Endothelial cell of umbilical vein (primary cell): Measurements from ENCODE around the gene FKBP14. TPM values are rescaled to one million over a fixed set of nuclear protein-coding genes. Genes with fewer than 3 reads are reported as not detected.
A peak's percentile ranks its signal among the peaks of the same experiment; 100 is the strongest.

Experiments
- BruUV-seq: library from RNA; stranded (reverse); fragments of 400-500 nt; replicated peaks from 2 replicates; lab custom pipeline; 2021; lab: Mats Ljungman, UMichigan
- CTCF ChIA-PET: fragments of 300-600, 350-600 bp; sonication (Branson Sonifier 250); formaldehyde crosslinking; loops from one replicate; lab custom pipeline; 2021; ENCODE audit warnings: antibody characterized with exemption, inconsistent platforms; lab: Charles Lee
- POLR2A ChIA-PET: fragments of 300-600, 350-600 bp; sonication (Branson Sonifier 250); formaldehyde crosslinking; loops from one replicate; lab custom pipeline; 2021; ENCODE audit warnings: antibody characterized with exemption, inconsistent platforms; lab: Charles Lee
- DNase-seq: peaks from one replicate; pipeline ENCODE4 v3.0.0-alpha.2; 2011; ENCODE audit warnings: low read depth, low spot score
- FAIRE-seq: peaks from 2 replicates; lab custom pipeline; 2011; peaks lifted over from hg19 to GRCh38; lab: Jason Lieb, UNC
- H2AFZ ChIP-seq: 2 replicates; pipeline ENCODE4 v1.6.0; 2012; ENCODE audit warnings: low read depth, low read length, control low read depth, inconsistent platforms
- H3K27ac ChIP-seq: 2 replicates; pipeline ENCODE4 v1.5.1; 2011; ENCODE audit warnings: low read depth, mild to moderate bottlenecking, control low read depth, low read length, moderate library complexity; ENCODE audit not compliant: insufficient read depth
- H3K27me3 ChIP-seq, 2 experiments: 2 replicates each; pipeline versions ENCODE4 v1.6.0 to v1.6.1; 2011; ENCODE audit warnings: low read length in 2 of 2, mixed read lengths in 1 of 2; ENCODE audit not compliant: control insufficient read depth in 2 of 2, insufficient read depth in 2 of 2
- H3K36me3 ChIP-seq, 2 experiments: 2 replicates in 1 of 2; 3 replicates in 1 of 2; pipeline ENCODE4 v1.5.1; 2011; ENCODE audit warnings: low read length in 2 of 2, mild to moderate bottlenecking in 1 of 2, moderate library complexity in 1 of 2; ENCODE audit not compliant: control insufficient read depth in 2 of 2, insufficient read depth in 2 of 2; ENCODE audit errors: extremely low read depth in 1 of 2
- H3K4me1 ChIP-seq: 3 replicates; pipeline ENCODE4 v1.5.1; 2011; ENCODE audit warnings: mild to moderate bottlenecking, low read length; ENCODE audit not compliant: control insufficient read depth, insufficient read depth; ENCODE audit errors: extremely low read depth
- H3K4me2 ChIP-seq: 2 replicates; pipeline ENCODE4 v1.6.1; 2011; ENCODE audit warnings: low read length, control low read depth, mixed read lengths; ENCODE audit not compliant: insufficient read depth
- H3K4me3 ChIP-seq, 3 experiments: fragments of 200-600 bp in 1 of 3; sonication (generic), shearing (Covaris generic) in 1 of 3; replicated peaks in 1 of 3; 2 replicates each; pipeline ENCODE4 v1.5.1; 2011 to 2016; ENCODE audit warnings: control low read depth in 3 of 3, low read length in 3 of 3, mild to moderate bottlenecking in 2 of 3, inconsistent platforms in 1 of 3, low read depth in 1 of 3, moderate library complexity in 1 of 3; ENCODE audit not compliant: insufficient read depth in 1 of 3
- H3K79me2 ChIP-seq: 2 replicates; pipeline ENCODE4 v1.6.0; 2012; ENCODE audit warnings: low read length, inconsistent platforms; ENCODE audit not compliant: control insufficient read depth, insufficient read depth
- H3K9ac ChIP-seq: replicated peaks from 2 replicates; pipeline ENCODE3; 2011; ENCODE audit warnings: low read length, control low read depth; ENCODE audit not compliant: insufficient read depth; ENCODE audit errors: extremely low read depth
- H3K9me1 ChIP-seq: replicated peaks from 3 replicates; pipeline ENCODE4 v1.6.0; 2011; ENCODE audit warnings: mild to moderate bottlenecking, low read length; ENCODE audit not compliant: control insufficient read depth, insufficient read depth; ENCODE audit errors: extremely low read depth
- H3K9me3 ChIP-seq: replicated peaks from 2 replicates; pipeline ENCODE4 v1.5.1; 2012; ENCODE audit warnings: low read length, inconsistent platforms; ENCODE audit not compliant: control insufficient read depth, insufficient read depth
- H4K20me1 ChIP-seq: replicated peaks from 2 replicates; pipeline ENCODE3; 2011; ENCODE audit warnings: mild to moderate bottlenecking, low read length; ENCODE audit not compliant: control insufficient read depth, insufficient read depth; ENCODE audit errors: extremely low read depth
- EZH2 ChIP-seq: IDR thresholded peaks from 2 replicates; pipeline ENCODE4 v1.6.1; 2012; ENCODE audit warnings: borderline replicate concordance, low read depth, mild to moderate bottlenecking, moderate library complexity, low read length, inconsistent platforms; ENCODE audit not compliant: severe bottlenecking
- FOS ChIP-seq: IDR thresholded peaks from 2 replicates; pipeline ENCODE4 v1.6.1; 2011; ENCODE audit warnings: mild to moderate bottlenecking, low read length, moderate library complexity, borderline replicate concordance; ENCODE audit not compliant: insufficient read depth
- GATA2 ChIP-seq: IDR thresholded peaks from 2 replicates; pipeline ENCODE4 v1.7.0; 2011; ENCODE audit warnings: low read depth, mild to moderate bottlenecking, moderate library complexity, mixed read lengths, low read length; ENCODE audit not compliant: insufficient read length, insufficient read depth
- JUN ChIP-seq: IDR thresholded peaks from 2 replicates; pipeline ENCODE4 v1.6.1; 2011; ENCODE audit warnings: borderline replicate concordance, low read depth; ENCODE audit not compliant: insufficient read length, insufficient read depth
- MAX ChIP-seq: IDR thresholded peaks from 2 replicates; pipeline ENCODE4 v1.6.1; 2011; ENCODE audit not compliant: insufficient read depth, insufficient read length
- MYC ChIP-seq: IDR thresholded peaks from one replicate; pipeline ENCODE4 v1.6.1; 2011; ENCODE audit warnings: mild to moderate bottlenecking, low read depth, low read length
- POLR2A ChIP-seq: IDR thresholded peaks from 2 replicates; pipeline ENCODE4 v1.6.1; 2012; ENCODE audit warnings: low read depth, mild to moderate bottlenecking, control low read depth, low read length
- POLR2AphosphoS5 ChIP-seq: IDR thresholded peaks from 2 replicates; pipeline ENCODE4 v1.6.1; 2012; ENCODE audit warnings: low read depth, mild to moderate bottlenecking, control low read depth, low read length, moderate library complexity; ENCODE audit not compliant: insufficient read depth
- dilution Hi-C: fragments of 300-500 bp; cut with MboI; formaldehyde crosslinking; loops from one replicate; pipeline ENCODE4 v1.15.0; 2019; ENCODE audit warnings: low sequenced_read_pairs; ENCODE audit not compliant: extremely low pct_ligation_motif_present
- intact Hi-C: fragments of 100-400 bp; cut with micrococcal nuclease; formaldehyde crosslinking; loops from one replicate; pipeline ENCODE4 v1.10.0; 2022
- polyA plus RNA-seq, 4 experiments: library from polyadenylated mRNA; depleted of rRNA in 3 of 4; stranded (reverse) in 3 of 4; unstranded in 1 of 4; fragments of >200 nt; gene quantifications; 2 replicates each; pipeline versions ENCODE4 v1.2.1 to v1.2.3, GENCODE V29; 2011 to 2012; ENCODE audit warnings: missing spikeins in 1 of 4
- total RNA-seq: library from RNA; stranded (reverse); gene quantifications from 2 replicates; pipeline ENCODE4 v1.2.3, GENCODE V29; 2021
- TF ChIP-seq, protein P1 (sequence below), 2 donors: IDR thresholded peaks; 1 replicate in 1 of 2; 2 replicates in 1 of 2; pipeline ENCODE4 v1.5.1; 2011; ENCODE audit warnings: low read length in 2 of 2, mild to moderate bottlenecking in 2 of 2, moderate library complexity in 2 of 2, control low read depth in 1 of 2, inconsistent platforms in 1 of 2, low read depth in 1 of 2; ENCODE audit not compliant: insufficient read depth in 1 of 2; ENCODE audit errors: extremely low read depth in 1 of 2

The FKBP14 gene
- total and polyA plus RNA-seq, 2 donors (not counting 3 experiments of a cell fraction or from before 2014, with no cell fraction given) = 9.8 to 37.4 TPM

DNA sequence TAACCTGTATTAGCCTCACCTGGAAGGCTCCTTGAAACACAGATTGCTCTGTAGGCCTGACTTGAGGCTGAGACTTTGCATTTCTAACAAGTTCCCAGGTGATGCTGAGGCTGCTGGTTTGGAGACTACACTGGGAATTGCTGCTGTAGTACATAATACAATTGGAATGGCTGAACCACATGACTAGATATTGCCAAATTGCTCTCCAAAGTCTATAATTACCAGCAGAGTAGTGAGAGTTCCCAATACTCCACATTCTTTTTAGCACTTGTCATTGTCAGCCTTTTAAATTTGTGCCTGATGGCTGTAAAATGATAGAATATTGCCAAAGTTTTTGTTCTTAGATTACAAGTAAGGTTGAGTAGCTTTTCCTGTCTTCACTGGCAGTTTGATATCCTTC, 41.6 kb upstream of the FKBP14 start:
- Histone ChIP-seq H3K4me3 (no peak overlapping the region), H3K9ac (no peak overlapping the region), H3K27me3 (no peaks in the 10 kb centered on the region), H3K9me1 (no peaks in the 10 kb centered on the region), H3K9me3 (no peaks in the 10 kb centered on the region), H3K36me3 (peaks cover 1 to 9% of the 10 kb centered on the region in 2 experiments), H3K79me2 (no peaks in the 10 kb centered on the region), H3K4me1 (no peaks in the 10 kb centered on the region), H3K4me2 (no peak overlapping the region), H3K27ac (no peak overlapping the region), H4K20me1 (no peaks in the 10 kb centered on the region), H2AFZ (no peak overlapping the region)
- TF ChIP-seq MAX (no peak), FOS (no peak), POLR2AphosphoS5 (no peak), GATA2 (no peak), JUN (no peak), MYC (no peak), POLR2A (no peak), EZH2 (no peak)
- TF ChIP-seq, protein P1, sequence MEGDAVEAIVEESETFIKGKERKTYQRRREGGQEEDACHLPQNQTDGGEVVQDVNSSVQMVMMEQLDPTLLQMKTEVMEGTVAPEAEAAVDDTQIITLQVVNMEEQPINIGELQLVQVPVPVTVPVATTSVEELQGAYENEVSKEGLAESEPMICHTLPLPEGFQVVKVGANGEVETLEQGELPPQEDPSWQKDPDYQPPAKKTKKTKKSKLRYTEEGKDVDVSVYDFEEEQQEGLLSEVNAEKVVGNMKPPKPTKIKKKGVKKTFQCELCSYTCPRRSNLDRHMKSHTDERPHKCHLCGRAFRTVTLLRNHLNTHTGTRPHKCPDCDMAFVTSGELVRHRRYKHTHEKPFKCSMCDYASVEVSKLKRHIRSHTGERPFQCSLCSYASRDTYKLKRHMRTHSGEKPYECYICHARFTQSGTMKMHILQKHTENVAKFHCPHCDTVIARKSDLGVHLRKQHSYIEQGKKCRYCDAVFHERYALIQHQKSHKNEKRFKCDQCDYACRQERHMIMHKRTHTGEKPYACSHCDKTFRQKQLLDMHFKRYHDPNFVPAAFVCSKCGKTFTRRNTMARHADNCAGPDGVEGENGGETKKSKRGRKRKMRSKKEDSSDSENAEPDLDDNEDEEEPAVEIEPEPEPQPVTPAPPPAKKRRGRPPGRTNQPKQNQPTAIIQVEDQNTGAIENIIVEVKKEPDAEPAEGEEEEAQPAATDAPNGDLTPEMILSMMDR (IDR thresholded peaks at IDR 0.05; ENCODE audit: extremely low read depth in 1 of 2, insufficient read depth in 1 of 2, low read depth in 1 of 2, low read length in 2 of 2) = no peak
- CTCF ChIA-PET = no interaction called here
- no peak for DNase-seq
- BruUV-seq = no TSS peak
- POLR2A ChIA-PET = no interaction called here
- dilution Hi-C loops (no loop called here), intact Hi-C loops (loop anchor here (10.0 kb wide), 1 partner anchor 497 kb away; no protein-coding TSS in a partner anchor)
- peak; percentile 26 for FAIRE-seq
